A549 (cell line): ENCODE measurements around the gene CYP26B1.

Experiments used
- CHD2 ChIP-seq: fragments of 150-350 bp; IDR thresholded peaks from 2 replicates; pipeline ENCODE4 v1.6.1; 2014; ENCODE audit warnings: low read length; ENCODE audit not compliant: partially characterized antibody
- EP300 ChIP-seq, 2 experiments: fragments of >200 bp; sonication (Bioruptor Twin); formaldehyde crosslinking; IDR thresholded peaks; 2 replicates in 1 of 2; 3 replicates in 1 of 2; pipeline ENCODE4 v1.6.1; 2016 to 2017
- ESRRA ChIP-seq: fragments of 150-350 bp; IDR thresholded peaks from 2 replicates; pipeline ENCODE4 v1.6.1; 2014; ENCODE audit warnings: mild to moderate bottlenecking, low read length, borderline replicate concordance
- FOXS1 ChIP-seq: fragments of 250-450 bp; sonication (Bioruptor Pico); IDR thresholded peaks from 2 replicates; pipeline ENCODE4 v1.5.0; 2020; ENCODE audit warnings: mild to moderate bottlenecking, moderate library complexity
- JUN ChIP-seq, 2 experiments: fragments of >200 bp; sonication (Bioruptor Twin); formaldehyde crosslinking; IDR thresholded peaks; 2 replicates in 1 of 2; 3 replicates in 1 of 2; pipeline ENCODE4 v1.6.1; 2016 to 2017
- NFE2L2 ChIP-seq: fragments of 150-350 bp; conservative IDR thresholded peaks from 2 replicates; pipeline ENCODE4 v1.6.1; 2014; ENCODE audit warnings: low read length
- PHF8 ChIP-seq: fragments of 200-600 bp; sonication (generic); IDR thresholded peaks from 2 replicates; pipeline ENCODE4 v1.6.1; 2016; ENCODE audit warnings: low read depth, mild to moderate bottlenecking, antibody characterized with exemption, moderate library complexity, borderline replicate concordance
- POLR2AphosphoS2 ChIP-seq: conservative IDR thresholded peaks from 2 replicates; pipeline ENCODE4 v1.6.1; 2012; ENCODE audit warnings: low read length, improper control_type of control experiment, inconsistent platforms
- RCOR1 ChIP-seq: fragments of 150-350 bp; IDR thresholded peaks from 2 replicates; pipeline ENCODE4 v1.6.1; 2014; ENCODE audit warnings: antibody characterized with exemption, low read length, low read depth
- RFX5 ChIP-seq: fragments of 450-650 bp; IDR thresholded peaks from 2 replicates; pipeline ENCODE4 v1.7.1; 2014; ENCODE audit warnings: antibody characterized with exemption, mild to moderate bottlenecking, moderate library complexity
- SMC3 ChIP-seq: fragments of >200 bp; sonication (Bioruptor Twin); formaldehyde crosslinking; IDR thresholded peaks from 3 replicates; pipeline ENCODE4 v1.6.1; 2018; ENCODE audit warnings: inconsistent platforms
- TF ChIP-seq, protein P1 (sequence below): fragments of >200 bp; sonication (Bioruptor Twin); formaldehyde crosslinking; IDR thresholded peaks from 3 replicates; pipeline ENCODE4 v1.5.1; 2016
- TF ChIP-seq, protein P2 (sequence below): IDR thresholded peaks from 2 replicates; pipeline ENCODE4 v1.6.1; 2012

DNA sequence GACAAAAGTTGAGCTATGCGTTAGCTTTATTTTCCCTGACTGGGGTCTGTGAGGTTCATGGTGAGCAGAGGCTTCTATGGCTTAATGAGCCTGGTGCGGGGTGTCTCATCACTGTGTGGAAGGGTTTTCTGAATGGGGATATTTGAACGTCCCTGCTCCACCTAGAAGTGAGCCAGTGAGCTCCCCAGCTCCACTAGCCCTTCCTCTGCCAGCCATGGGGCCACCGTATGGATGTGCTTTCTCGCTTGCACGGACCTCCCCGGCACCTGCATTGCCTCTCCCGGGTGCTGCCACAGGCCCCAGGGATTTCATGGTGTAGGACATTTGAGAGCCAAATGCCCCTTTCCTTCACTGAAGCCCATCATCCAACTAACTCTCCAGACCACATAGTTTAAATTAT is 37.8 kb downstream of the CYP26B1 start:
- TF ChIP-seq RCOR1 (no peak), FOXS1 (CRISPR knock-in tag) (no peak), PHF8 (no peak), CHD2 (no peak), EP300 (IDR thresholded peaks at IDR 0.05) (no peak), SMC3 (no peak), ESRRA (no peak), RFX5 (no peak), JUN (IDR thresholded peaks at IDR 0.05) (no peak), POLR2AphosphoS2 (no peak), NFE2L2 (no peak)
- TF ChIP-seq, protein P1, sequence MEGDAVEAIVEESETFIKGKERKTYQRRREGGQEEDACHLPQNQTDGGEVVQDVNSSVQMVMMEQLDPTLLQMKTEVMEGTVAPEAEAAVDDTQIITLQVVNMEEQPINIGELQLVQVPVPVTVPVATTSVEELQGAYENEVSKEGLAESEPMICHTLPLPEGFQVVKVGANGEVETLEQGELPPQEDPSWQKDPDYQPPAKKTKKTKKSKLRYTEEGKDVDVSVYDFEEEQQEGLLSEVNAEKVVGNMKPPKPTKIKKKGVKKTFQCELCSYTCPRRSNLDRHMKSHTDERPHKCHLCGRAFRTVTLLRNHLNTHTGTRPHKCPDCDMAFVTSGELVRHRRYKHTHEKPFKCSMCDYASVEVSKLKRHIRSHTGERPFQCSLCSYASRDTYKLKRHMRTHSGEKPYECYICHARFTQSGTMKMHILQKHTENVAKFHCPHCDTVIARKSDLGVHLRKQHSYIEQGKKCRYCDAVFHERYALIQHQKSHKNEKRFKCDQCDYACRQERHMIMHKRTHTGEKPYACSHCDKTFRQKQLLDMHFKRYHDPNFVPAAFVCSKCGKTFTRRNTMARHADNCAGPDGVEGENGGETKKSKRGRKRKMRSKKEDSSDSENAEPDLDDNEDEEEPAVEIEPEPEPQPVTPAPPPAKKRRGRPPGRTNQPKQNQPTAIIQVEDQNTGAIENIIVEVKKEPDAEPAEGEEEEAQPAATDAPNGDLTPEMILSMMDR: no peak
- TF ChIP-seq, protein P2, sequence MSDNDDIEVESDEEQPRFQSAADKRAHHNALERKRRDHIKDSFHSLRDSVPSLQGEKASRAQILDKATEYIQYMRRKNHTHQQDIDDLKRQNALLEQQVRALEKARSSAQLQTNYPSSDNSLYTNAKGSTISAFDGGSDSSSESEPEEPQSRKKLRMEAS: no peak
